IMR-90 (cell line): ENCODE measurements around the gene DSTYK. TPM values are rescaled to one million over a fixed set of nuclear protein-coding genes. Genes with fewer than 3 reads are reported as not detected.
A peak's percentile ranks its signal among the peaks of the same experiment; 100 is the strongest.

Experiments used
- ATAC-seq: fragments of 200-7000 bp; cut with Tn5 transposase; 2 replicates; pipeline ENCODE4 v1.9.1; 2020; ENCODE audit warnings: low read depth, mild to moderate bottlenecking, moderate library complexity
- BruUV-seq: library from RNA; stranded (reverse); fragments of 400-500 nt; replicated peaks from 2 replicates; lab custom pipeline; 2021; lab: Mats Ljungman, UMichigan
- CTCF ChIA-PET: fragments of 300-600 bp; formaldehyde crosslinking; extraction: SDS; loops from one replicate; lab custom pipeline; 2021; ENCODE audit warnings: antibody characterized with exemption; lab: Yijun Ruan, JAX
- POLR2A ChIA-PET: fragments of 300-600 bp; sonication (Branson Sonifier 250); formaldehyde crosslinking; loops from one replicate; lab custom pipeline; 2022; ENCODE audit warnings: antibody characterized with exemption; ENCODE audit not compliant: unreplicated experiment; lab: Charles Lee
- DNase-seq: peaks from one replicate; pipeline ENCODE4 v3.0.0; 2013
- H2AFZ ChIP-seq: replicated peaks from 2 replicates; pipeline ENCODE3; 2013; ENCODE audit warnings: low read length, mild to moderate bottlenecking; ENCODE audit not compliant: poor library complexity
- H2AK5ac ChIP-seq: 2 replicates; pipeline ENCODE4 v1.6.1; 2013; ENCODE audit warnings: low read depth, low read length, inconsistent platforms
- H2AK9ac ChIP-seq: replicated peaks from 2 replicates; pipeline ENCODE3; 2013; ENCODE audit warnings: mild to moderate bottlenecking, low read depth, low read length, moderate library complexity; ENCODE audit not compliant: poor library complexity
- H2BK120ac ChIP-seq: 2 replicates; pipeline ENCODE4 v1.6.1; 2013; ENCODE audit warnings: low read depth, low read length, inconsistent platforms
- H2BK15ac ChIP-seq: 3 replicates; pipeline ENCODE4 v1.6.1; 2013; ENCODE audit warnings: low read depth, low read length, inconsistent platforms
- H2BK20ac ChIP-seq: 2 replicates; pipeline ENCODE4 v1.6.1; 2013; ENCODE audit warnings: low read depth, mild to moderate bottlenecking, inconsistent platforms, low read length, moderate library complexity
- H2BK5ac ChIP-seq: 2 replicates; pipeline ENCODE4 v1.6.1; 2013; ENCODE audit warnings: mild to moderate bottlenecking, low read depth, low read length, inconsistent platforms; ENCODE audit not compliant: poor library complexity, severe bottlenecking
- H3K14ac ChIP-seq: replicated peaks from 2 replicates; pipeline ENCODE4 v1.6.1; 2013; ENCODE audit warnings: low read depth, low read length, inconsistent platforms
- H3K18ac ChIP-seq: 2 replicates; pipeline ENCODE4 v1.6.1; 2013; ENCODE audit warnings: low read depth, low read length, control low read depth
- H3K23ac ChIP-seq: 2 replicates; pipeline ENCODE4 v1.6.1; 2013; ENCODE audit warnings: low read depth, low read length, inconsistent platforms
- H3K27ac ChIP-seq: 2 replicates; pipeline ENCODE4 v1.5.1; 2013; ENCODE audit warnings: mild to moderate bottlenecking, control low read depth, low read length; ENCODE audit not compliant: insufficient read depth
- H3K27me3 ChIP-seq: 2 replicates; pipeline ENCODE4 v1.6.1; 2013; ENCODE audit warnings: low read length; ENCODE audit not compliant: control insufficient read depth, insufficient read depth
- H3K36me3 ChIP-seq: 2 replicates; pipeline ENCODE4 v1.6.1; 2013; ENCODE audit warnings: low read length, mixed read lengths; ENCODE audit not compliant: control insufficient read depth, insufficient read depth
- H3K4ac ChIP-seq: 2 replicates; pipeline ENCODE4 v1.6.1; 2013; ENCODE audit warnings: low read depth, low read length, inconsistent platforms
- H3K4me1 ChIP-seq: 2 replicates; pipeline ENCODE4 v1.6.1; 2013; ENCODE audit warnings: low read length, mixed read lengths; ENCODE audit not compliant: control insufficient read depth, insufficient read depth
- H3K4me2 ChIP-seq: 2 replicates; pipeline ENCODE4 v1.6.1; 2013; ENCODE audit warnings: low read depth, mild to moderate bottlenecking, control low read depth, low read length, moderate library complexity
- H3K4me3 ChIP-seq: 2 replicates; pipeline ENCODE4 v1.5.1; 2013; ENCODE audit warnings: low read depth, mild to moderate bottlenecking, control low read depth, low read length, moderate library complexity; ENCODE audit not compliant: insufficient read depth
- H3K56ac ChIP-seq: 2 replicates; pipeline ENCODE4 v1.6.1; 2013; ENCODE audit warnings: low read length, inconsistent platforms; ENCODE audit not compliant: insufficient read depth; ENCODE audit errors: extremely low read depth
- H3K79me1 ChIP-seq, 2 experiments: 2 replicates each; pipeline ENCODE4 v1.6.1; 2013; ENCODE audit warnings: low read length in 2 of 2, inconsistent platforms in 1 of 2, low read depth in 1 of 2
- H3K9ac ChIP-seq: 2 replicates; pipeline ENCODE4 v1.6.1; 2013; ENCODE audit warnings: low read depth, low read length, control low read depth
- H3K9me1 ChIP-seq: 2 replicates; pipeline ENCODE4 v1.6.1; 2013; ENCODE audit warnings: low read length, inconsistent platforms; ENCODE audit not compliant: insufficient read depth
- H3K9me3 ChIP-seq: 2 replicates; pipeline ENCODE4 v1.6.1; 2013; ENCODE audit warnings: low read length; ENCODE audit not compliant: control insufficient read depth, insufficient read depth
- H4K20me1 ChIP-seq: 2 replicates; pipeline ENCODE4 v1.6.1; 2013; ENCODE audit warnings: low read length, inconsistent platforms; ENCODE audit not compliant: insufficient read depth
- H4K5ac ChIP-seq: 2 replicates; pipeline ENCODE4 v1.6.1; 2013; ENCODE audit warnings: mild to moderate bottlenecking, low read depth, low read length, control low read depth
- H4K8ac ChIP-seq, 2 experiments: 2 replicates each; pipeline ENCODE4 v1.6.1; 2013; ENCODE audit warnings: low read depth in 2 of 2, low read length in 2 of 2, control low read depth in 1 of 2, inconsistent platforms in 1 of 2
- H4K91ac ChIP-seq: 2 replicates; pipeline ENCODE4 v1.6.1; 2013; ENCODE audit warnings: low read depth, low read length, inconsistent platforms; ENCODE audit not compliant: insufficient read depth
- CEBPB ChIP-seq: IDR thresholded peaks from 2 replicates; pipeline ENCODE4 v1.6.1; 2012; ENCODE audit warnings: low read depth, low read length, improper control_type of control experiment
- POLR2A ChIP-seq: IDR thresholded peaks from 2 replicates; pipeline ENCODE4 v1.6.1; 2012; ENCODE audit warnings: mild to moderate bottlenecking, low read depth, low read length
- RAD21 ChIP-seq: IDR thresholded peaks from 2 replicates; pipeline ENCODE4 v1.6.1; 2012; ENCODE audit warnings: low read length, improper control_type of control experiment
- RCOR1 ChIP-seq: IDR thresholded peaks from 2 replicates; pipeline ENCODE4 v1.6.1; 2012; ENCODE audit warnings: mild to moderate bottlenecking, low read length, improper control_type of control experiment; ENCODE audit not compliant: insufficient replicate concordance
- WGBS, 2 experiments: methylation state at CpG; one replicate each; pipeline versions ENCODE4 v1.1.5 to v1.1.7; 2013; ENCODE audit warnings: missing lambda C conversion rate in 2 of 2; ENCODE audit not compliant: insufficient read length in 1 of 2; ENCODE audit errors: extremely low coverage in 2 of 2; 5-methylcytosine and 5-hydroxymethylcytosine counted together
- dilution Hi-C: fragments of 300-500 bp; cut with HindIII; formaldehyde crosslinking; loops from one replicate; pipeline ENCODE4 v1.14.3; 2018; ENCODE audit warnings: low sequenced_read_pairs; ENCODE audit not compliant: unreplicated experiment
- in situ Hi-C: fragments of 300-500 bp; cut with MboI; formaldehyde crosslinking; loops from 3 replicates; pipeline ENCODE4 v1.14.3; 2019; ENCODE audit warnings: low sequenced_read_pairs, inconsistent platforms, mixed read lengths
- intact Hi-C: fragments of 100-400 bp; cut with micrococcal nuclease; formaldehyde crosslinking; loops from 2 replicates; pipeline ENCODE4 v1.10.0; 2022
- polyA plus RNA-seq, 3 experiments: library from polyadenylated mRNA; depleted of rRNA; stranded (reverse); fragments of >200 nt; gene quantifications; 2 replicates each; pipeline ENCODE4 v1.2.3, GENCODE V29; 2012; ENCODE audit warnings: low replicate concordance in 1 of 3
- total RNA-seq: library from RNA; depleted of rRNA; stranded (reverse); fragments of >200 nt; gene quantifications from 2 replicates; pipeline ENCODE4 v1.2.3, GENCODE V29; 2012

The DSTYK gene
- total and polyA plus RNA-seq, 2 of the 4 experiments (the other 2 are of a cell fraction), result 8.0 to 18.3 TPM

GRCh38 chr1:205188098-205188497 is 23.4 kb downstream of the DSTYK start:
- DNase-seq, result peak; percentile 44
- ATAC-seq, result no peak

More at GRCh38 chr1:205188098-205188497, 23.4 kb downstream of the DSTYK start:
- H2BK5ac ChIP-seq, result no peak overlapping the region
- no peak overlapping the region for H3K9ac ChIP-seq
- no peak overlapping the region for H2BK15ac ChIP-seq
- in situ Hi-C loops, result no loop called here
- peaks cover 20% of the 10 kb centered on the region for H3K4me1 ChIP-seq
- H2AFZ ChIP-seq, result no peak overlapping the region
- H3K36me3 ChIP-seq, result peaks cover 3% of the 10 kb centered on the region; the same call in 1 of the 2 replicates
- no peak overlapping the region for H3K14ac ChIP-seq
- no peak overlapping the region for H4K5ac ChIP-seq
- CTCF ChIA-PET, result interaction anchor here (1.1 kb wide), 1 partner anchor 15 kb away, joined by 3 read pairs; no protein-coding TSS in a partner anchor
- H4K91ac ChIP-seq, result no peak overlapping the region
- H4K8ac ChIP-seq, result no peak overlapping the region
- H3K4me2 ChIP-seq, result no peak overlapping the region
- H2AK9ac ChIP-seq, result no peak overlapping the region
- dilution Hi-C loops, result no loop called here
- H3K56ac ChIP-seq, result no peak overlapping the region
- POLR2A ChIA-PET, result no interaction called here
- no peak overlapping the region for H2BK120ac ChIP-seq
- H3K4ac ChIP-seq, result no peak overlapping the region
- H3K27me3 ChIP-seq, result no peaks in the 10 kb centered on the region
- H3K18ac ChIP-seq, result no peak overlapping the region
- intact Hi-C loops, result no loop called here
- H3K4me3 ChIP-seq, result no peak overlapping the region
- no TSS peak for BruUV-seq
- no peak overlapping the region for H3K27ac ChIP-seq
- H3K9me1 ChIP-seq, result peaks cover 17% of the 10 kb centered on the region
- H2BK20ac ChIP-seq, result no peak overlapping the region
- no peaks in the 10 kb centered on the region for H3K9me3 ChIP-seq
- TF ChIP-seq POLR2A, result no peak
- peak; percentile 72 for TF ChIP-seq CEBPB
- TF ChIP-seq RAD21, result no peak
- no peak for TF ChIP-seq RCOR1
- H3K79me1 ChIP-seq, result peaks cover 56 to 92% of the 10 kb centered on the region in 2 experiments
- no peak overlapping the region for H2AK5ac ChIP-seq
- WGBS, 2 experiments, result no CpG with 5 or more reads among the region's 2 CpGs
- H3K23ac ChIP-seq, result no peak overlapping the region
- peaks cover 28% of the 10 kb centered on the region for H4K20me1 ChIP-seq
